Measurements from ENCODE around the gene SAV1. TPM values are rescaled to one million over a fixed set of nuclear protein-coding genes. Genes with fewer than 3 reads are reported as not detected.

SAV1 gene
- 10 to 100 TPM; 13.5 to 25.0 (median 19.2) TPM for total RNA-seq

DNA sequence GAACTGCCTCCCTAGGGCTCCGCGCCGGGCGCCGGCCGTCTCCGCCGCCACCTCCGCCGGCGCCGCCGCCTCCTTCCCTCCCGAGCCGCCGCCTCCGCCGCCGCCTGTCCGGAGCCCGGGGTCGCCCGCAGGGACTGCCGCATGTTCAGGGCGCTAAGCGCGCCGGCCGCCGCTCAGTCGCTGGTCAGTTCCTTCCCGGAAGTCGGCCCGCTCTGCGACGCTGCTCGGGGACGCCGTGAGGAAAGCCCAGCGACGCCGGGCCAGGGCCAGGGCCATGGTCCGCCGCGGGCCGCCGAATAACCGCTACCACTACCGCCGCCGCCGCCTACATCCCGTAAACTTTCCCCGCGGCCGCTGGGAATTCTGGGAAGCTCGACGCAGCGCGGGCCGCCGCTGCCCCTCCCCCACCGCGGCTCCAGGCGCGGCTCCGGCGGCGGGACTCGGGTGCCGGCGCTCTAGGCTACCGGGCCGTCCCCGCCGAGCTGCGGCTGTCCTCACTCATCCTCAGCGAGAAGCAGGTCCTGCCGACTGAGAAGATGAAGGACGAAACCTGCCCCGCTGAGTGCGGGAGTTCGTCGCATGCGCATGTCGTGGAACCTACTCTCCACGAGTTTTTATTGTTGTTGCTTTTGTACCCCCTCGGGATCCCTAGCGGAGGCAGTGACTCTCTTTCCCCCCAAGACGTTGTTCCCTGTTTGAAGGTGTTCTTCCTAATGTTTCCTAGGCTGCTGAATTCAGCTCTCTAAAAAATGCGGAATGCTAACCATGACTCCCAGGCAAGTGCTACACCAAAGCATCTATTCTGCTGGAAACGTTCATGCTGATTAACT is at the start of gene SAV1:
TSS of gene SAV1 (minus strand) at position 311 of the 830 bp plus-strand sequence. CDS start 339 bp downstream, outside the sequence.
- Histone ChIP-seq H3K27ac (peak within 1 kb of the TSS; percentile 90 to 96 (median 92)), H3K27me3 (no peaks in the 10 kb centered on the region), H3K4me3 (peak within 1 kb of the TSS; percentile 59 to 81 (median 80)), H3K4me1 (peaks cover 0 to 48% (median 0%) of the 10 kb centered on the region in 3 donors), H3K9me3 (no peaks in the 10 kb centered on the region), H3K36me3 (peaks cover 0 to 13% (median 0%) of the 10 kb centered on the region in 3 donors)
- 0 to 1% methylated on average over 39 to 46 of the region's 92 CpGs for WGBS, 2 donors
- peak in 3 of 4 donors; percentile 9 to 92 (median 88) for TF ChIP-seq POLR2A (IDR thresholded peaks at IDR 0.05)
- TF ChIP-seq, protein P1, sequence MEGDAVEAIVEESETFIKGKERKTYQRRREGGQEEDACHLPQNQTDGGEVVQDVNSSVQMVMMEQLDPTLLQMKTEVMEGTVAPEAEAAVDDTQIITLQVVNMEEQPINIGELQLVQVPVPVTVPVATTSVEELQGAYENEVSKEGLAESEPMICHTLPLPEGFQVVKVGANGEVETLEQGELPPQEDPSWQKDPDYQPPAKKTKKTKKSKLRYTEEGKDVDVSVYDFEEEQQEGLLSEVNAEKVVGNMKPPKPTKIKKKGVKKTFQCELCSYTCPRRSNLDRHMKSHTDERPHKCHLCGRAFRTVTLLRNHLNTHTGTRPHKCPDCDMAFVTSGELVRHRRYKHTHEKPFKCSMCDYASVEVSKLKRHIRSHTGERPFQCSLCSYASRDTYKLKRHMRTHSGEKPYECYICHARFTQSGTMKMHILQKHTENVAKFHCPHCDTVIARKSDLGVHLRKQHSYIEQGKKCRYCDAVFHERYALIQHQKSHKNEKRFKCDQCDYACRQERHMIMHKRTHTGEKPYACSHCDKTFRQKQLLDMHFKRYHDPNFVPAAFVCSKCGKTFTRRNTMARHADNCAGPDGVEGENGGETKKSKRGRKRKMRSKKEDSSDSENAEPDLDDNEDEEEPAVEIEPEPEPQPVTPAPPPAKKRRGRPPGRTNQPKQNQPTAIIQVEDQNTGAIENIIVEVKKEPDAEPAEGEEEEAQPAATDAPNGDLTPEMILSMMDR (IDR thresholded peaks at IDR 0.05) = no peak
- no peak for DNase-seq
- intact Hi-C loops (cut with DNase I) = no loop called here

DNA sequence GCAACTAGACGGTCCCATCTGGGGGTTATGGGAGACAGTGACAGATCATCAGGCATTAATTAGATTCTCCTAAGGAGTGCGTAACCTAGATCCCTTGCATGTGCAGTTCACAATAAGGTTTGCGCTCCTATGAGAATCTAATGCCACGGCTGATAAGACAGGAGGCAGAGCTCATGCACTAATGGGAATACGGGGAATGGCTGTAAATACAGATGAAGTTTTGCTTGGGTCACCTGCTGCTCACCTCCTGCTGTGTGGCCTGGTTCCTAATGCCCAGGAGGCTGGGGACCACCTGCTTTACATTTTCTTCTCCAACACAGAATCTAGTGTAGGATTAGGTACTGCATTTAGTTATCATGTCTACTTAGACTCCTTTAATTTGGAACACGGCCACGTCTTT is 49.7 kb upstream of the SAV1 start:
- H3K27ac ChIP-seq = no peak overlapping the region
- no peaks in the 10 kb centered on the region for H3K27me3 ChIP-seq
- 75 to 88% methylated on average over 7 of the region's 7 CpGs for WGBS, 2 donors
- no peak overlapping the region for H3K4me3 ChIP-seq
- TF ChIP-seq POLR2A (IDR thresholded peaks at IDR 0.05) = no peak
- TF ChIP-seq, protein P1 (IDR thresholded peaks at IDR 0.05) = no peak
- intact Hi-C loops (cut with DNase I) = no loop called here
- peaks cover 0 to 17% (median 0%) of the 10 kb centered on the region in 3 donors for H3K36me3 ChIP-seq
- no peak for DNase-seq
- H3K9me3 ChIP-seq = no peaks in the 10 kb centered on the region
- H3K4me1 ChIP-seq = peaks cover 0 to 17% (median 0%) of the 10 kb centered on the region in 3 donors

GRCh38 chr14:50714450-50715073 is 46.5 kb upstream of the SAV1 start:
- intact Hi-C loops (cut with DNase I) = no loop called here
- Histone ChIP-seq H3K4me3 (no peak overlapping the region), H3K27me3 (no peaks in the 10 kb centered on the region), H3K9me3 (no peaks in the 10 kb centered on the region), H3K4me1 (peaks cover 0 to 6% (median 0%) of the 10 kb centered on the region in 3 donors), H3K36me3 (no peaks in the 10 kb centered on the region), H3K27ac (no peak overlapping the region)
- no peak for TF ChIP-seq POLR2A (IDR thresholded peaks at IDR 0.05)
- TF ChIP-seq, protein P1 (IDR thresholded peaks at IDR 0.05) = peak in 4 of 6 experiments; percentile 18 to 41 (median 36)
- no peak for DNase-seq
- WGBS, 2 donors = 64 to 67% methylated on average over 2 of the region's 2 CpGs

- Histone ChIP-seq H3K27me3 (no peaks in the 10 kb centered on the region), H3K36me3 (no peaks in the 10 kb centered on the region), H3K4me3 (no peak overlapping the region), H3K27ac (no peak overlapping the region), H3K9me3 (no peaks in the 10 kb centered on the region), H3K4me1 (no peaks in the 10 kb centered on the region)
- intact Hi-C loops (cut with DNase I) = no loop called here
- TF ChIP-seq POLR2A (IDR thresholded peaks at IDR 0.05) = no peak
- TF ChIP-seq, protein P1 (IDR thresholded peaks at IDR 0.05) = no peak
- no peak for DNase-seq
- WGBS, 2 donors = 81 to 92% methylated on average over 3 of the region's 3 CpGs
Measured at GRCh38 chr14:50711043-50711442, 42.9 kb upstream of the SAV1 start.

DNA sequence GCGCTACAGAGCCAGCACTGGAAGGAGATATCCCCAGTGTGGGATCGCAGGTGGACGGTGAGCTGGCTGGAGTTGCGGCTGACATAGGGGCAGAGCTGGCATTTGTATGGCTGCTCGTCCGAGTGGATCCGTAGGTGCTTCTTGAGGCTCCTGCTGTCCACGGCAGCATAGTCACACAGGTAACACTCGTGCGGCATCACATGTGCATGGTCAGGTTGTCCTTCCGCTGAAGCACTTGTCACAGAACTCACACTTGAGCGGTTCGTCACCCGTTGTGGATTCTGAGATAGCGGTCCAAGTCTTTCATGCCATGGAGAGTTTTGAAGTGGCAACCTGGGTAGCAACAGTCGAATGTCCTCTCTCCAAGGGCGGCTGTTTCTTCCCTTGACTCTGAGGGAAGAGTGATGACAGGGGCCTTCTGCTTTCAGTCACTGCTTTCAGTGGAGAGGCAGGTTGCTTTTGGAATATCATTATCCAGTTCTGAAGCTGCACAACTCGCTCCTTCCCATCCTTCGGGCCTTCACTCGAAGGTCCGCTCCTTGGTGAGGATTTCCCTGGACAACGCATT is 37.0 kb upstream of the SAV1 start:
- 97 to 98% methylated on average over 15 to 16 of the region's 22 CpGs for WGBS, 2 donors
- H3K27ac ChIP-seq = no peak overlapping the region
- DNase-seq = no peak
- no peaks in the 10 kb centered on the region for H3K4me1 ChIP-seq
- TF ChIP-seq, protein P1 (IDR thresholded peaks at IDR 0.05) = no peak
- TF ChIP-seq POLR2A (IDR thresholded peaks at IDR 0.05) = no peak
- peaks cover 0 to 9% (median 0%) of the 10 kb centered on the region in 4 donors for H3K27me3 ChIP-seq
- no peaks in the 10 kb centered on the region for H3K36me3 ChIP-seq
- H3K9me3 ChIP-seq = no peaks in the 10 kb centered on the region
- H3K4me3 ChIP-seq = no peak overlapping the region
- intact Hi-C loops (cut with DNase I) = no loop called here

Measured in esophagus squamous epithelium (tissue), 5 donors.